WI38 (cell line): ENCODE measurements around the gene MAGEA8.
"Not testable (repeated sequence)": the region's sequence is repeated elsewhere in the genome, so short reads cannot be mapped to it uniquely, and the experiment has no call there.

Experiments used
- H3K4me3 ChIP-seq: 2 replicates; pipeline ENCODE4 v1.5.1; 2011; ENCODE audit warnings: low read depth, mild to moderate bottlenecking, control low read depth, low read length
- CTCF ChIP-seq: IDR thresholded peaks from 2 replicates; pipeline ENCODE4 v1.5.1; 2012; ENCODE audit warnings: low read depth, mild to moderate bottlenecking, control low read depth, low read length

The MAGEA8 gene

GRCh38 chrX:149916745-149917392, 35.9 kb downstream of the MAGEA8 start:
- H3K4me3 ChIP-seq: no peak overlapping the region
- no peak for TF ChIP-seq CTCF

- H3K4me3 ChIP-seq: not testable (repeated sequence)
Measured at GRCh38 chrX:149923836-149924235, 42.9 kb downstream of the MAGEA8 start.

GRCh38 chrX:149924434-149924833, 43.5 kb downstream of the MAGEA8 start:
- H3K4me3 ChIP-seq: not testable (repeated sequence)

GRCh38 chrX:149927245-149927963, 46.4 kb downstream of the MAGEA8 start:
- H3K4me3 ChIP-seq: not testable (repeated sequence)

GRCh38 chrX:149927964-149928258, 46.9 kb downstream of the MAGEA8 start:
- not testable (repeated sequence) for H3K4me3 ChIP-seq

GRCh38 chrX:149928635-149929034, 47.7 kb downstream of the MAGEA8 start:
- not testable (repeated sequence) for H3K4me3 ChIP-seq

GRCh38 chrX:149929400-149929799, 48.4 kb downstream of the MAGEA8 start, which contains the start of gene HSFX4:
HSFX4 (plus strand) TSS chrX:149929573; CDS start chrX:149929645, 72 bp downstream.
- not testable (repeated sequence) for H3K4me3 ChIP-seq

- H3K4me3 ChIP-seq: not testable (repeated sequence)
Measured at GRCh38 chrX:149931355-149931754, 50.4 kb downstream of the MAGEA8 start.

- H3K4me3 ChIP-seq: not testable (repeated sequence)
Measured at GRCh38 chrX:149932150-149932549, 51.2 kb downstream of the MAGEA8 start.

- H3K4me3 ChIP-seq: not testable (repeated sequence)
Measured at GRCh38 chrX:149932970-149933369, 52.0 kb downstream of the MAGEA8 start.

- not testable (repeated sequence) for H3K4me3 ChIP-seq
Measured at GRCh38 chrX:149933547-149933946, 52.6 kb downstream of the MAGEA8 start.
